ENCODE data around the gene TSPO2. TPM values are rescaled to one million over a fixed set of nuclear protein-coding genes. Genes with fewer than 3 reads are reported as not detected.
A peak's percentile ranks its signal among the peaks of the same experiment; 100 is the strongest.

The TSPO2 gene
- total and polyA plus RNA-seq, 2 of the 13 experiments (the other 11 are each of a cell fraction or from before 2014, with no cell fraction given) = 0.55 TPM; not detected in 1

GRCh38 chr6:41063884-41064285 is 21.6 kb downstream of the TSPO2 start (continued):
- TF ChIP-seq KLF16 (CRISPR knock-in tag; IDR thresholded peaks at IDR 0.05) (peak in 1 of 2 experiments; percentile 56; a peak in 1 of 4 replicates), FOXA1 (IDR thresholded peaks at IDR 0.05) (no peak), FOXA1 (CRISPR knock-in tag; IDR thresholded peaks at IDR 0.05) (peak; percentile 89), TFAP4 (IDR thresholded peaks at IDR 0.05; ENCODE audit: borderline replicate concordance, low read depth) (no peak), ZNF556 (CRISPR knock-in tag; IDR thresholded peaks at IDR 0.05; ENCODE audit: borderline replicate concordance) (no peak), PHF20 (CRISPR knock-in tag; IDR thresholded peaks at IDR 0.05) (no peak), MBNL3 (CRISPR knock-in tag; conservative IDR thresholded peaks at IDR 0.05) (no peak), ZNF644 (CRISPR knock-in tag; IDR thresholded peaks at IDR 0.05; ENCODE audit: low read depth) (peak; percentile 91; the same call in 1 of the 2 replicates), PBX3 (CRISPR knock-in tag; IDR thresholded peaks at IDR 0.05; ENCODE audit: borderline replicate concordance) (no peak), ZNF781 (CRISPR knock-in tag; IDR thresholded peaks at IDR 0.05; ENCODE audit: borderline replicate concordance, not compliant biosample characterization) (no peak), CREM (IDR thresholded peaks at IDR 0.05) (peak; percentile 51; the same call in 1 of the 2 replicates), CREM (CRISPR knock-in tag; IDR thresholded peaks at IDR 0.05) (no peak), TBX2 (CRISPR knock-in tag; IDR thresholded peaks at IDR 0.05; ENCODE audit: borderline replicate concordance) (peak; percentile 73; the same call in 1 of the 2 replicates), ZNF543 (CRISPR knock-in tag; IDR thresholded peaks at IDR 0.05) (no peak), PITX1 (CRISPR knock-in tag; IDR thresholded peaks at IDR 0.05) (no peak), ZNF569 (CRISPR knock-in tag; IDR thresholded peaks at IDR 0.05; ENCODE audit: borderline replicate concordance) (no peak), STAG1 (CRISPR knock-in tag; IDR thresholded peaks at IDR 0.05) (peak; percentile 43)
- TF ChIP-seq, protein P1, sequence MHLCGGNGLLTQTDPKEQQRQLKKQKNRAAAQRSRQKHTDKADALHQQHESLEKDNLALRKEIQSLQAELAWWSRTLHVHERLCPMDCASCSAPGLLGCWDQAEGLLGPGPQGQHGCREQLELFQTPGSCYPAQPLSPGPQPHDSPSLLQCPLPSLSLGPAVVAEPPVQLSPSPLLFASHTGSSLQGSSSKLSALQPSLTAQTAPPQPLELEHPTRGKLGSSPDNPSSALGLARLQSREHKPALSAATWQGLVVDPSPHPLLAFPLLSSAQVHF (CRISPR knock-in tag; IDR thresholded peaks at IDR 0.05) = no peak
- TF ChIP-seq, protein P2, sequence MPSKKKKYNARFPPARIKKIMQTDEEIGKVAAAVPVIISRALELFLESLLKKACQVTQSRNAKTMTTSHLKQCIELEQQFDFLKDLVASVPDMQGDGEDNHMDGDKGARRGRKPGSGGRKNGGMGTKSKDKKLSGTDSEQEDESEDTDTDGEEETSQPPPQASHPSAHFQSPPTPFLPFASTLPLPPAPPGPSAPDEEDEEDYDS (CRISPR knock-in tag; IDR thresholded peaks at IDR 0.05) = no peak
- TF ChIP-seq, protein P3, sequence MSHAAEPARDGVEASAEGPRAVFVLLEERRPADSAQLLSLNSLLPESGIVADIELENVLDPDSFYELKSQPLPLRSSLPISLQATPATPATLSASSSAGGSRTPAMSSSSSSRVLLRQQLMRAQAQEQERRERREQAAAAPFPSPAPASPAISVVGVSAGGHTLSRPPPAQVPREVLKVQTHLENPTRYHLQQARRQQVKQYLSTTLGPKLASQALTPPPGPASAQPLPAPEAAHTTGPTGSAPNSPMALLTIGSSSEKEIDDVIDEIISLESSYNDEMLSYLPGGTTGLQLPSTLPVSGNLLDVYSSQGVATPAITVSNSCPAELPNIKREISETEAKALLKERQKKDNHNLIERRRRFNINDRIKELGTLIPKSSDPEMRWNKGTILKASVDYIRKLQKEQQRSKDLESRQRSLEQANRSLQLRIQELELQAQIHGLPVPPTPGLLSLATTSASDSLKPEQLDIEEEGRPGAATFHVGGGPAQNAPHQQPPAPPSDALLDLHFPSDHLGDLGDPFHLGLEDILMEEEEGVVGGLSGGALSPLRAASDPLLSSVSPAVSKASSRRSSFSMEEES (CRISPR knock-in tag; IDR thresholded peaks at IDR 0.05) = peak; percentile 27; the same call in 1 of the 2 replicates
- TF ChIP-seq, protein P4, sequence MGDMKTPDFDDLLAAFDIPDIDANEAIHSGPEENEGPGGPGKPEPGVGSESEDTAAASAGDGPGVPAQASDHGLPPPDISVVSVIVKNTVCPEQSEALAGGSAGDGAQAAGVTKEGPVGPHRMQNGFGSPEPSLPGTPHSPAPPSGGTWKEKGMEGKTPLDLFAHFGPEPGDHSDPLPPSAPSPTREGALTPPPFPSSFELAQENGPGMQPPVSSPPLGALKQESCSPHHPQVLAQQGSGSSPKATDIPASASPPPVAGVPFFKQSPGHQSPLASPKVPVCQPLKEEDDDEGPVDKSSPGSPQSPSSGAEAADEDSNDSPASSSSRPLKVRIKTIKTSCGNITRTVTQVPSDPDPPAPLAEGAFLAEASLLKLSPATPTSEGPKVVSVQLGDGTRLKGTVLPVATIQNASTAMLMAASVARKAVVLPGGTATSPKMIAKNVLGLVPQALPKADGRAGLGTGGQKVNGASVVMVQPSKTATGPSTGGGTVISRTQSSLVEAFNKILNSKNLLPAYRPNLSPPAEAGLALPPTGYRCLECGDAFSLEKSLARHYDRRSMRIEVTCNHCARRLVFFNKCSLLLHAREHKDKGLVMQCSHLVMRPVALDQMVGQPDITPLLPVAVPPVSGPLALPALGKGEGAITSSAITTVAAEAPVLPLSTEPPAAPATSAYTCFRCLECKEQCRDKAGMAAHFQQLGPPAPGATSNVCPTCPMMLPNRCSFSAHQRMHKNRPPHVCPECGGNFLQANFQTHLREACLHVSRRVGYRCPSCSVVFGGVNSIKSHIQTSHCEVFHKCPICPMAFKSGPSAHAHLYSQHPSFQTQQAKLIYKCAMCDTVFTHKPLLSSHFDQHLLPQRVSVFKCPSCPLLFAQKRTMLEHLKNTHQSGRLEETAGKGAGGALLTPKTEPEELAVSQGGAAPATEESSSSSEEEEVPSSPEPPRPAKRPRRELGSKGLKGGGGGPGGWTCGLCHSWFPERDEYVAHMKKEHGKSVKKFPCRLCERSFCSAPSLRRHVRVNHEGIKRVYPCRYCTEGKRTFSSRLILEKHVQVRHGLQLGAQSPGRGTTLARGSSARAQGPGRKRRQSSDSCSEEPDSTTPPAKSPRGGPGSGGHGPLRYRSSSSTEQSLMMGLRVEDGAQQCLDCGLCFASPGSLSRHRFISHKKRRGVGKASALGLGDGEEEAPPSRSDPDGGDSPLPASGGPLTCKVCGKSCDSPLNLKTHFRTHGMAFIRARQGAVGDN (CRISPR knock-in tag; IDR thresholded peaks at IDR 0.05) = no peak

Data from HepG2 (cell line).